Nephron progenitor cell (in vitro differentiated cells): Measurements from ENCODE around the gene CRYBG2.
"Not testable (repeated sequence)": the region's sequence is repeated elsewhere in the genome, so short reads cannot be mapped to it uniquely, and the experiment has no call there.

Experiments used
- DNase-seq: peaks from one replicate; pipeline ENCODE4 v3.0.0; 2021
- H3K27ac Mint-ChIP-seq: 2 replicates; pipeline ENCODE4 v1.8.0; 2021; ENCODE audit warnings: mild to moderate bottlenecking, moderate library complexity, mixed read lengths
- H3K27me3 Mint-ChIP-seq: 2 replicates; pipeline ENCODE4 v1.8.0; 2021; ENCODE audit warnings: mild to moderate bottlenecking, low read depth, mixed read lengths; ENCODE audit not compliant: poor library complexity
- H3K36me3 Mint-ChIP-seq: 2 replicates; pipeline ENCODE4 v1.8.0; 2021; ENCODE audit warnings: low read depth, mixed read lengths
- H3K4me1 Mint-ChIP-seq: 2 replicates; pipeline ENCODE4 v1.8.0; 2021; ENCODE audit warnings: mixed read lengths
- H3K4me3 Mint-ChIP-seq: 2 replicates; pipeline ENCODE4 v1.8.0; 2021; ENCODE audit warnings: mild to moderate bottlenecking, moderate library complexity, mixed read lengths
- H3K9me3 Mint-ChIP-seq: 2 replicates; pipeline ENCODE4 v1.8.0; 2021; ENCODE audit warnings: mild to moderate bottlenecking, moderate library complexity, mixed read lengths
- CTCF ChIP-seq: fragments of 200-600 bp; sonication (generic); IDR thresholded peaks from 2 replicates; pipeline ENCODE4 v1.5.0; 2021; ENCODE audit warnings: antibody characterized with exemption

CRYBG2 gene

GRCh38 chr1:26315874-26316850 is 37.8 kb downstream of the CRYBG2 start:
- H3K4me1 Mint-ChIP-seq = peaks cover 70% of the 10 kb centered on the region
- H3K36me3 Mint-ChIP-seq = no peaks in the 10 kb centered on the region
- DNase-seq = no peak
- peak overlapping the region; percentile 13 for H3K4me3 Mint-ChIP-seq
- no peaks in the 10 kb centered on the region for H3K9me3 Mint-ChIP-seq
- TF ChIP-seq CTCF = no peak
- peaks cover 10% of the 10 kb centered on the region for H3K27me3 Mint-ChIP-seq
- H3K27ac Mint-ChIP-seq = peak overlapping the region; percentile 81

DNA sequence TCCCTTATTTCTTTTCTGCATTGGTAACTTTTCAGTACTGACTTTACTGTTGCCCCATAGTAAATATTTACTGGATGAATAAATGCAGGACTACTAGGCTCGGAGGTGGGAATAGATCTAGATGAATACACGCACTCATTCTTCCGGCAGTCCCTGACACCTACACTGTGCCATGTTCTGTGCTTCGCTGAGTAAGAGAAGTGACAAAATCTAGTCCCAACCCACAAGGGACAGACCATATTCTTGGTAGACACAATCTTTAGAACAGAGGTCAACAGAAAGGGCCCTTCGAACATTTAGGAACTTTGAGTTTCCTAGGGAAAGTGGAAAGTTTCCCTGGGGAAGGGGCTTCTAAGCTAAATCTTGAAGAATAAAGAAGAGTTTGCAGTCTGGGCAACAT is 39.4 kb downstream of the CRYBG2 start:
- Mint-ChIP-seq H3K4me1 (peaks cover 60% of the 10 kb centered on the region), H3K9me3 (no peaks in the 10 kb centered on the region), H3K27me3 (peaks cover 10% of the 10 kb centered on the region), H3K36me3 (no peaks in the 10 kb centered on the region), H3K27ac (no peak overlapping the region), H3K4me3 (no peak overlapping the region)
- TF ChIP-seq CTCF = no peak
- no peak for DNase-seq

- H3K9me3 Mint-ChIP-seq, H3K36me3 Mint-ChIP-seq, DNase-seq, H3K27me3 Mint-ChIP-seq, H3K27ac Mint-ChIP-seq, H3K4me3 Mint-ChIP-seq: not testable (repeated sequence)
- H3K4me1 Mint-ChIP-seq = peaks cover 20% of the 10 kb centered on the region
Measured at GRCh38 chr1:26307966-26308899, 45.7 kb downstream of the CRYBG2 start.

DNA sequence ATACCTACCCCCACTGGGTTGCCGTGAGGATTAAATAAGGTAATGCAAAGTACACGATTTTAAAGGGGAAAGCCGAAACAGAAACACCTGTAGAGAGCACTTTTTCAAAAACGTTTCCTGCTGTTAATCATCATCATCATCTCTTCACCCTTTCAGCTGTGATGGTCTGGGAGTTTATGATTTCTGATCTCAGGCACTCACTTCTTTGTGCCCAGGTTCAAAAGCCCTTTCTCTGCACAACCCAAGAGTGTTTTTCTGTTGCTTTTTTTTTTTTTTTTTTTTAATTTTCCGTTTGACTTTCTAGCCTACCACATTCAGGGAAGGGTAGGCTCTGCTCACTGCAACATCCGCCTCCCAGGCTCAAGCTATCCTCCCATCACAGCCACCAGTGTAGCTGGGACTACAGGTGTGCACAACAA is 46.6 kb downstream of the CRYBG2 start:
- DNase-seq = no peak
- H3K9me3 Mint-ChIP-seq = no peaks in the 10 kb centered on the region
- no peaks in the 10 kb centered on the region for H3K36me3 Mint-ChIP-seq
- peaks cover 4% of the 10 kb centered on the region for H3K27me3 Mint-ChIP-seq
- peaks cover 23% of the 10 kb centered on the region for H3K4me1 Mint-ChIP-seq
- no peak overlapping the region for H3K27ac Mint-ChIP-seq
- TF ChIP-seq CTCF = no peak
- H3K4me3 Mint-ChIP-seq = peak overlapping the region; percentile 64

DNA sequence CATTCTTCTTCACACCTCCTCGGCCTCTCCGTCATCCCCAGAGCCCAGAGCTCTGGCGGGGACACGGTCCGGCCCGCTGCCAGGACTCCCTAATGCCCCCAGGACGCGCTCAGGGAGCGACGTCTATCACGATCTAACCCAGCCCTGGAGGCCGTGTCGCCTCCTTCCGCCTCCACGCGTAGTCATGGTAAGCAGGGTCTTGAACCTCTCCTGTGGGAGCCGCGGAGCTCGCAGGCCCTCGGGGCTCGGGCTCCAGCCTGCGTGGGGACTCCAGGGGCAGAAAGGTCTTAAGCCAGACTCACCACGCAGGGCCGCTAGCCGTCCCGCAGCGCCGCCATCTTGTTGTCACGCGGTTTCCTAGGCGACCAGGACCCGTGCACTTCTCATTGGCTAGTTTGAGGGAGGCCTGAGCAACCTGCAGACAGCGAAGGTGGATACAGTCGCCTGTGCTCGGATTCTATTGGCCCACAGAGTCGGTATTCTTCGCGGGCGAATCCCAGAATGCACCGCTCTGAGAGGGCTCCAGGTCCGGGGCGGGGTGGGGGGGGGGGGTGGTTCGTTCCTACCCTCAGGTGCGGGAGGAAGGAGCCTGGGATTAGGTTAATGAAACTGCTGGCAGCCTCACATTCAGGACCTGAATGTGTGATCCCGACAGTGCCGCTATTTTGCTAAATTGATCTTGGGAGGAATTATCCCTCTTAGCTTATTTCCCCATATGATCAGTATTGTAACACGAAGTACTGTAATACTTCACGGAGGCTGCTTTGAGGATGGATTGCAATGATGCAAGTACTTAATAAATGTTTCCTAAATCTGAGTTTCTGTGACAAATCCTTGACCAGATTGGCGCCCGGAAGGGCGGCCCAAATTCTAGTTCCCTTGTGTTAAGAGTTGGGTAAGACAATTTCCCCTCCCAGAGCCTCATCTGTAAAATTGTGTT is 47.4 kb downstream of the CRYBG2 start, which contains the start of gene UBXN11:
TSS of gene UBXN11 (minus strand) at position 347 of the 940 bp plus-strand sequence. CDS start 3,753 bp downstream, outside the sequence.
- Mint-ChIP-seq H3K27me3 (peaks cover 4% of the 10 kb centered on the region), H3K4me3 (peak within 1 kb of the TSS; percentile 100), H3K36me3 (no peaks in the 10 kb centered on the region), H3K9me3 (no peaks in the 10 kb centered on the region), H3K27ac (peak within 1 kb of the TSS; percentile 91), H3K4me1 (peaks cover 18% of the 10 kb centered on the region)
- TF ChIP-seq CTCF = no peak
- peak; percentile 90 for DNase-seq
